Measurements from ENCODE around the gene PANX2.
A peak's percentile ranks its signal among the peaks of the same experiment; 100 is the strongest.
"Not testable (repeated sequence)": the region's sequence is repeated elsewhere in the genome, so short reads cannot be mapped to it uniquely, and the experiment has no call there.

Gene PANX2

GRCh38 chr22:50147258-50148165 lies 23.0 kb upstream of the PANX2 start:
- not testable (repeated sequence) for DNase-seq

- DNase-seq, result no peak
Measured at GRCh38 chr22:50148166-50148500, 22.4 kb upstream of the PANX2 start.

GRCh38 chr22:50148991-50149721 lies 21.4 kb upstream of the PANX2 start:
- peak; percentile 76 for DNase-seq

GRCh38 chr22:50150161-50151129 lies 20.1 kb upstream of the PANX2 start:
- no peak for DNase-seq

- no peak for DNase-seq
Measured at GRCh38 chr22:50151571-50152537, 18.7 kb upstream of the PANX2 start.

- no peak for DNase-seq
Measured at GRCh38 chr22:50153056-50153755, 17.3 kb upstream of the PANX2 start.

GRCh38 chr22:50153756-50154140 lies 16.8 kb upstream of the PANX2 start:
- DNase-seq, result no peak

GRCh38 chr22:50157709-50158375 lies 12.7 kb upstream of the PANX2 start:
- DNase-seq, result no peak

GRCh38 chr22:50160947-50161346 lies 9.6 kb upstream of the PANX2 start:
- no peak for DNase-seq

- DNase-seq, result no peak
Measured at GRCh38 chr22:50161508-50162390, 8.8 kb upstream of the PANX2 start.

- DNase-seq, result no peak
Measured at GRCh38 chr22:50162391-50162956, 8.1 kb upstream of the PANX2 start.

GRCh38 chr22:50165436-50166123 lies 5.0 kb upstream of the PANX2 start:
- DNase-seq, result no peak

GRCh38 chr22:50167689-50168489 lies 2.6 kb upstream of the PANX2 start:
- DNase-seq, result no peak

GRCh38 chr22:50168490-50169180 lies 1.9 kb upstream of the PANX2 start:
- not testable (repeated sequence) for DNase-seq

- DNase-seq, result no peak
Measured at GRCh38 chr22:50169181-50169759, 1.3 kb upstream of the PANX2 start.

GRCh38 chr22:50169774-50170341 lies 673 bp upstream of the PANX2 start:
- no peak for DNase-seq
